HepG2 (cell line): Measurements from ENCODE around the gene DUSP9. TPM values are rescaled to one million over a fixed set of nuclear protein-coding genes. Genes with fewer than 3 reads are reported as not detected.

ENCODE experiments used
- CC2D1A ChIP-seq: sonication (generic); formaldehyde crosslinking; IDR thresholded peaks from 2 replicates; pipeline ENCODE4 v1.8.1; 2023; ENCODE audit warnings: mild to moderate bottlenecking, missing genetic modification reagents
- HNRNPUL1 ChIP-seq: fragments of 200-400 bp; formaldehyde crosslinking; IDR thresholded peaks from 2 replicates; pipeline ENCODE4 v1.6.1; 2017; ENCODE audit warnings: low read depth, mild to moderate bottlenecking, low read length, moderate library complexity
- ISX ChIP-seq: sonication (generic); formaldehyde crosslinking; conservative IDR thresholded peaks from 2 replicates; pipeline ENCODE4 v1.5.0; 2020; ENCODE audit warnings: missing genetic modification reagents
- KDM2A ChIP-seq: sonication (generic); formaldehyde crosslinking; IDR thresholded peaks from 2 replicates; pipeline ENCODE4 v1.4.0; 2020; ENCODE audit warnings: low read depth, missing genetic modification reagents, borderline replicate concordance
- PAX8 ChIP-seq: sonication (generic); formaldehyde crosslinking; IDR thresholded peaks from 2 replicates; pipeline ENCODE4 v1.8.0; 2022; ENCODE audit warnings: mild to moderate bottlenecking, missing genetic modification reagents, borderline replicate concordance
- RAD21 ChIP-seq: fragments of 450-650 bp; formaldehyde crosslinking; IDR thresholded peaks from 2 replicates; pipeline ENCODE4 v1.5.0; 2020; ENCODE audit warnings: mild to moderate bottlenecking
- REPIN1 ChIP-seq: sonication (generic); formaldehyde crosslinking; IDR thresholded peaks from 2 replicates; pipeline ENCODE4 v1.8.0; 2022; ENCODE audit warnings: missing genetic modification reagents, low read depth, mild to moderate bottlenecking, borderline replicate concordance
- SMC3 ChIP-seq: IDR thresholded peaks from 2 replicates; pipeline ENCODE4 v1.6.1; 2011; ENCODE audit warnings: low read length, improper control_type of control experiment
- SOX6 ChIP-seq, 2 experiments: fragments of 450-650 bp in 1 of 2; sonication (generic) in 1 of 2; formaldehyde crosslinking in 1 of 2; IDR thresholded peaks; 2 replicates each; pipeline versions ENCODE4 v1.4.0 to v1.6.1; 2017 to 2020; ENCODE audit warnings: antibody characterized with exemption in 1 of 2, mild to moderate bottlenecking in 1 of 2, missing genetic modification reagents in 1 of 2
- SP5 ChIP-seq: IDR thresholded peaks from 2 replicates; pipeline ENCODE4 v1.6.1; 2016; ENCODE audit warnings: low read depth, borderline replicate concordance
- TCF7 ChIP-seq: sonication (generic); IDR thresholded peaks from 2 replicates; pipeline ENCODE4 v1.6.1; 2016; ENCODE audit warnings: antibody characterized with exemption, low read depth
- ZFX ChIP-seq: sonication (generic); formaldehyde crosslinking; IDR thresholded peaks from 2 replicates; pipeline ENCODE4 v1.4.0; 2020; ENCODE audit warnings: mild to moderate bottlenecking, low read depth, missing genetic modification reagents, moderate library complexity
- ZMYM4 ChIP-seq: sonication (generic); formaldehyde crosslinking; IDR thresholded peaks from 2 replicates; pipeline ENCODE4 v1.8.1; 2023; ENCODE audit warnings: mild to moderate bottlenecking, missing genetic modification reagents
- ZNF331 ChIP-seq: sonication (generic); formaldehyde crosslinking; IDR thresholded peaks from 2 replicates; pipeline ENCODE4 v1.4.0; 2020; ENCODE audit warnings: missing genetic modification reagents
- ZNF33B ChIP-seq: sonication (generic); formaldehyde crosslinking; IDR thresholded peaks from 2 replicates; pipeline ENCODE4 v1.5.1; 2020; ENCODE audit warnings: mild to moderate bottlenecking, missing genetic modification reagents
- ZNF672 ChIP-seq: sonication (generic); formaldehyde crosslinking; IDR thresholded peaks from 2 replicates; pipeline ENCODE4 v1.8.1; 2022; ENCODE audit warnings: missing genetic modification reagents
- polyA plus RNA-seq, 8 experiments: library from polyadenylated mRNA; depleted of rRNA in 3 of 8; stranded (reverse) in 7 of 8; unstranded in 1 of 8; fragments of >200 nt; fragmentation: Illumina TruSeq in 4 of 8; extraction: Trizol in 4 of 8; gene quantifications; 2 replicates each; pipeline versions ENCODE4 v1.2.1 to v1.2.3, GENCODE V29; 2011 to 2016; ENCODE audit warnings: low read depth in 4 of 8, missing spikeins in 1 of 8, mixed read lengths in 1 of 8; ENCODE audit not compliant: insufficient read depth in 1 of 8
- total RNA-seq, 5 experiments: library from RNA; depleted of rRNA; stranded (reverse); fragments of >200 nt; fragmentation: Illumina TruSeq; extraction: Trizol; gene quantifications; 2 replicates each; pipeline ENCODE4 v1.2.3, GENCODE V29; 2016; ENCODE audit warnings: low read depth in 1 of 5
- TF ChIP-seq, protein P1 (sequence below): sonication (generic); formaldehyde crosslinking; IDR thresholded peaks from 2 replicates; pipeline ENCODE4 v1.4.0; 2020; ENCODE audit warnings: mild to moderate bottlenecking, missing genetic modification reagents
- TF ChIP-seq, protein P2 (sequence below): sonication (generic); formaldehyde crosslinking; IDR thresholded peaks from 2 replicates; pipeline ENCODE4 v1.8.1; 2022; ENCODE audit warnings: mild to moderate bottlenecking, missing genetic modification reagents
- TF ChIP-seq, protein P3 (sequence below): IDR thresholded peaks from 2 replicates; pipeline ENCODE4 v1.6.1; 2012; ENCODE audit warnings: inconsistent platforms
- TF ChIP-seq, protein P4 (sequence below): sonication (generic); formaldehyde crosslinking; IDR thresholded peaks from 2 replicates; pipeline ENCODE4 v1.4.0; 2020; ENCODE audit warnings: missing genetic modification reagents, borderline replicate concordance
- TF ChIP-seq, protein P5 (sequence below): sonication (generic); formaldehyde crosslinking; IDR thresholded peaks from 2 replicates; pipeline ENCODE4 v1.5.1; 2020; ENCODE audit warnings: mild to moderate bottlenecking, missing genetic modification reagents, moderate library complexity

The DUSP9 gene
- total and polyA plus RNA-seq, 2 of the 13 experiments (the other 11 are each of a cell fraction or from before 2014, with no cell fraction given), result 235 to 435 TPM

GRCh38 chrX:153667956-153668396 is 21.0 kb downstream of the DUSP9 start (continued):
- TF ChIP-seq ZNF33B (CRISPR knock-in tag) (no peak), SP5 (CRISPR knock-in tag) (no peak), SMC3 (peak; percentile 64), SOX6 (IDR thresholded peaks at IDR 0.05) (no peak), SOX6 (CRISPR knock-in tag; IDR thresholded peaks at IDR 0.05) (0 out of 2 replicates have a peak, but pooled peaks have one; percentile 12), CC2D1A (CRISPR knock-in tag) (no peak), ISX (CRISPR knock-in tag) (no peak), HNRNPUL1 (no peak), RAD21 (CRISPR knock-in tag) (peak; percentile 74), REPIN1 (CRISPR knock-in tag) (peak; percentile 41; the same call in 1 of the 2 replicates), ZFX (peak; percentile 47; the same call in 1 of the 2 replicates), ZNF331 (CRISPR knock-in tag) (no peak), PAX8 (no peak), TCF7 (no peak), ZNF672 (no peak), ZMYM4 (CRISPR knock-in tag) (0 out of 2 replicates have a peak, but pooled peaks have one; percentile 17), KDM2A (no peak)
- TF ChIP-seq, protein P1, sequence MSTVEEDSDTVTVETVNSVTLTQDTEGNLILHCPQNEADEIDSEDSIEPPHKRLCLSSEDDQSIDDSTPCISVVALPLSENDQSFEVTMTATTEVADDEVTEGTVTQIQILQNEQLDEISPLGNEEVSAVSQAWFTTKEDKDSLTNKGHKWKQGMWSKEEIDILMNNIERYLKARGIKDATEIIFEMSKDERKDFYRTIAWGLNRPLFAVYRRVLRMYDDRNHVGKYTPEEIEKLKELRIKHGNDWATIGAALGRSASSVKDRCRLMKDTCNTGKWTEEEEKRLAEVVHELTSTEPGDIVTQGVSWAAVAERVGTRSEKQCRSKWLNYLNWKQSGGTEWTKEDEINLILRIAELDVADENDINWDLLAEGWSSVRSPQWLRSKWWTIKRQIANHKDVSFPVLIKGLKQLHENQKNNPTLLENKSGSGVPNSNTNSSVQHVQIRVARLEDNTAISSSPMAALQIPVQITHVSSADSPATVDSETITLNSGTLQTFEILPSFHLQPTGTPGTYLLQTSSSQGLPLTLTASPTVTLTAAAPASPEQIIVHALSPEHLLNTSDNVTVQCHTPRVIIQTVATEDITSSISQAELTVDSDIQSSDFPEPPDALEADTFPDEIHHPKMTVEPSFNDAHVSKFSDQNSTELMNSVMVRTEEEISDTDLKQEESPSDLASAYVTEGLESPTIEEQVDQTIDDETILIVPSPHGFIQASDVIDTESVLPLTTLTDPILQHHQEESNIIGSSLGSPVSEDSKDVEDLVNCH, result no peak
- TF ChIP-seq, protein P2, sequence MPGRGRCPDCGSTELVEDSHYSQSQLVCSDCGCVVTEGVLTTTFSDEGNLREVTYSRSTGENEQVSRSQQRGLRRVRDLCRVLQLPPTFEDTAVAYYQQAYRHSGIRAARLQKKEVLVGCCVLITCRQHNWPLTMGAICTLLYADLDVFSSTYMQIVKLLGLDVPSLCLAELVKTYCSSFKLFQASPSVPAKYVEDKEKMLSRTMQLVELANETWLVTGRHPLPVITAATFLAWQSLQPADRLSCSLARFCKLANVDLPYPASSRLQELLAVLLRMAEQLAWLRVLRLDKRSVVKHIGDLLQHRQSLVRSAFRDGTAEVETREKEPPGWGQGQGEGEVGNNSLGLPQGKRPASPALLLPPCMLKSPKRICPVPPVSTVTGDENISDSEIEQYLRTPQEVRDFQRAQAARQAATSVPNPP (CRISPR knock-in tag), result no peak
- TF ChIP-seq, protein P3, sequence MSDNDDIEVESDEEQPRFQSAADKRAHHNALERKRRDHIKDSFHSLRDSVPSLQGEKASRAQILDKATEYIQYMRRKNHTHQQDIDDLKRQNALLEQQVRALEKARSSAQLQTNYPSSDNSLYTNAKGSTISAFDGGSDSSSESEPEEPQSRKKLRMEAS, result peak; percentile 77; the same call in 1 of the 2 replicates
- TF ChIP-seq, protein P4, sequence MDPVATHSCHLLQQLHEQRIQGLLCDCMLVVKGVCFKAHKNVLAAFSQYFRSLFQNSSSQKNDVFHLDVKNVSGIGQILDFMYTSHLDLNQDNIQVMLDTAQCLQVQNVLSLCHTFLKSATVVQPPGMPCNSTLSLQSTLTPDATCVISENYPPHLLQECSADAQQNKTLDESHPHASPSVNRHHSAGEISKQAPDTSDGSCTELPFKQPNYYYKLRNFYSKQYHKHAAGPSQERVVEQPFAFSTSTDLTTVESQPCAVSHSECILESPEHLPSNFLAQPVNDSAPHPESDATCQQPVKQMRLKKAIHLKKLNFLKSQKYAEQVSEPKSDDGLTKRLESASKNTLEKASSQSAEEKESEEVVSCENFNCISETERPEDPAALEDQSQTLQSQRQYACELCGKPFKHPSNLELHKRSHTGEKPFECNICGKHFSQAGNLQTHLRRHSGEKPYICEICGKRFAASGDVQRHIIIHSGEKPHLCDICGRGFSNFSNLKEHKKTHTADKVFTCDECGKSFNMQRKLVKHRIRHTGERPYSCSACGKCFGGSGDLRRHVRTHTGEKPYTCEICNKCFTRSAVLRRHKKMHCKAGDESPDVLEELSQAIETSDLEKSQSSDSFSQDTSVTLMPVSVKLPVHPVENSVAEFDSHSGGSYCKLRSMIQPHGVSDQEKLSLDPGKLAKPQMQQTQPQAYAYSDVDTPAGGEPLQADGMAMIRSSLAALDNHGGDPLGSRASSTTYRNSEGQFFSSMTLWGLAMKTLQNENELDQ (CRISPR knock-in tag), result no peak
- TF ChIP-seq, protein P5, sequence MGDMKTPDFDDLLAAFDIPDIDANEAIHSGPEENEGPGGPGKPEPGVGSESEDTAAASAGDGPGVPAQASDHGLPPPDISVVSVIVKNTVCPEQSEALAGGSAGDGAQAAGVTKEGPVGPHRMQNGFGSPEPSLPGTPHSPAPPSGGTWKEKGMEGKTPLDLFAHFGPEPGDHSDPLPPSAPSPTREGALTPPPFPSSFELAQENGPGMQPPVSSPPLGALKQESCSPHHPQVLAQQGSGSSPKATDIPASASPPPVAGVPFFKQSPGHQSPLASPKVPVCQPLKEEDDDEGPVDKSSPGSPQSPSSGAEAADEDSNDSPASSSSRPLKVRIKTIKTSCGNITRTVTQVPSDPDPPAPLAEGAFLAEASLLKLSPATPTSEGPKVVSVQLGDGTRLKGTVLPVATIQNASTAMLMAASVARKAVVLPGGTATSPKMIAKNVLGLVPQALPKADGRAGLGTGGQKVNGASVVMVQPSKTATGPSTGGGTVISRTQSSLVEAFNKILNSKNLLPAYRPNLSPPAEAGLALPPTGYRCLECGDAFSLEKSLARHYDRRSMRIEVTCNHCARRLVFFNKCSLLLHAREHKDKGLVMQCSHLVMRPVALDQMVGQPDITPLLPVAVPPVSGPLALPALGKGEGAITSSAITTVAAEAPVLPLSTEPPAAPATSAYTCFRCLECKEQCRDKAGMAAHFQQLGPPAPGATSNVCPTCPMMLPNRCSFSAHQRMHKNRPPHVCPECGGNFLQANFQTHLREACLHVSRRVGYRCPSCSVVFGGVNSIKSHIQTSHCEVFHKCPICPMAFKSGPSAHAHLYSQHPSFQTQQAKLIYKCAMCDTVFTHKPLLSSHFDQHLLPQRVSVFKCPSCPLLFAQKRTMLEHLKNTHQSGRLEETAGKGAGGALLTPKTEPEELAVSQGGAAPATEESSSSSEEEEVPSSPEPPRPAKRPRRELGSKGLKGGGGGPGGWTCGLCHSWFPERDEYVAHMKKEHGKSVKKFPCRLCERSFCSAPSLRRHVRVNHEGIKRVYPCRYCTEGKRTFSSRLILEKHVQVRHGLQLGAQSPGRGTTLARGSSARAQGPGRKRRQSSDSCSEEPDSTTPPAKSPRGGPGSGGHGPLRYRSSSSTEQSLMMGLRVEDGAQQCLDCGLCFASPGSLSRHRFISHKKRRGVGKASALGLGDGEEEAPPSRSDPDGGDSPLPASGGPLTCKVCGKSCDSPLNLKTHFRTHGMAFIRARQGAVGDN, result peak; percentile 88
